Ishikawa (cell line): ENCODE data around the gene PARP8.

Experiments
- CREB1 ChIP-seq: IDR thresholded peaks from 2 replicates; pipeline ENCODE4 v1.6.1; 2012; ENCODE audit warnings: low read depth
- EP300 ChIP-seq: IDR thresholded peaks from 2 replicates; pipeline ENCODE4 v1.6.1; 2012; ENCODE audit warnings: borderline replicate concordance
- FOXM1 ChIP-seq: IDR thresholded peaks from 2 replicates; pipeline ENCODE4 v1.6.1; 2012; ENCODE audit warnings: low read depth, borderline replicate concordance
- MAX ChIP-seq: IDR thresholded peaks from 2 replicates; pipeline ENCODE4 v1.6.1; 2012
- NFIC ChIP-seq: IDR thresholded peaks from 2 replicates; pipeline ENCODE4 v1.6.1; 2012
- RAD21 ChIP-seq: IDR thresholded peaks from 2 replicates; pipeline ENCODE4 v1.6.1; 2012; ENCODE audit warnings: low read depth
- REST ChIP-seq: IDR thresholded peaks from 2 replicates; pipeline ENCODE4 v1.6.1; 2012; ENCODE audit warnings: low read depth, mild to moderate bottlenecking
- TAF1 ChIP-seq: IDR thresholded peaks from 2 replicates; pipeline ENCODE4 v1.6.1; 2012; ENCODE audit warnings: low read depth, mild to moderate bottlenecking
- TCF12 ChIP-seq: IDR thresholded peaks from 2 replicates; pipeline ENCODE4 v1.6.1; 2012; ENCODE audit warnings: low read depth
- TEAD4 ChIP-seq: IDR thresholded peaks from 2 replicates; pipeline ENCODE4 v1.6.1; 2012
- YY1 ChIP-seq: IDR thresholded peaks from 2 replicates; pipeline ENCODE4 v1.6.1; 2012; ENCODE audit warnings: low read depth

GRCh38 chr5:50874306-50875001, 208.0 kb downstream of the PARP8 start:
- TF ChIP-seq MAX: no peak
- no peak for TF ChIP-seq RAD21
- no peak for TF ChIP-seq TAF1
- no peak for TF ChIP-seq FOXM1
- TF ChIP-seq REST: no peak
- no peak for TF ChIP-seq EP300
- no peak for TF ChIP-seq TCF12
- TF ChIP-seq CREB1: no peak
- TF ChIP-seq YY1: no peak
- TF ChIP-seq TEAD4: no peak
- TF ChIP-seq NFIC: no peak
